ENCODE measurements around the gene PNCK.
A peak's percentile ranks its signal among the peaks of the same experiment; 100 is the strongest.

Gene PNCK

DNA sequence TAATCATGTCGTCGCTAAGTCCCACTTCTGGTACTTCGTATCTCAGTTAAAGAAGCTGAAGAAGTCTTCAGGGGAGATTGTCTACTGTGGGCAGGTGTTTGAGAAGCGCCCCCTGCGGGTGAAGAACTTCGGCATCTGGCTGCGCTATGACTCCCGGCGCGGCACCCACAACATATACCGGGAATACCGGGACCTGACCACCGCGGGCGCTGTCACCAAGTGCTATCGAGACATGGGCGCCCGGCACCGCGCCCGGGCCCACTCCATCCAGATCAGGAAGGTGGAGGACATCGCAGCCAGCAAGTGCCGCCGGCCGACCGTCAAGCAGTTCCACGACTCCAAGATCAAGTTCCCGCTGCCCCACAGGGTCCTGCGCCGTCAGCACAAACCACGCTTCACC is 11.3 kb downstream of the PNCK start:
- DNase-seq (ENCODE audit: low read depth in 3 of 3, low spot score in 1 of 3) = peak in 2 of 3 donors; percentile 35 to 44

DNA sequence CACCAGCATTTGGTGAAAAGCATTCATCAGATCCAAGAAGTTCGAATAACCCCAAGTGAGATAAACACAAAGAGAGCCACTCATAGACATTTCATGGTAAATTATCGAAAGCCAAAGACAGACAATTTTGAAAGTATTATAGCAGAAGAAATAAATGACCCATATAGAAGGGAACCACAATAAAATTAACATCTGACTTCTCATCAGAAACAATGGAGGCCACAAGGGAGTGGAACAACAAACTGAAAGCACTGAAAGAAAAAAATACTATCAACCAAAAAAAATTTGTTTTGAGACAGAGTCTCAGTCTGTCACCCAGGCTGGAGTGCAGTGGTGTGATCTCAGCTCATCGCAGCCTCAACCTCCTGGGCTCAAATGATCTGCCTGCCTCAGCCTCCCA is 14.3 kb downstream of the PNCK start:
- no peak for DNase-seq (ENCODE audit: low read depth in 3 of 3, low spot score in 1 of 3)

GRCh38 chrX:153657161-153657560 is 16.5 kb downstream of the PNCK start:
- no peak for DNase-seq (ENCODE audit: low read depth in 3 of 3, low spot score in 1 of 3)

GRCh38 chrX:153653556-153653955 is 20.1 kb downstream of the PNCK start:
- no peak for DNase-seq (ENCODE audit: low read depth in 3 of 3, low spot score in 1 of 3)

- no peak for DNase-seq (ENCODE audit: low read depth in 3 of 3, low spot score in 1 of 3)
These were observed 22.0 kb downstream of the PNCK start for GRCh38 chrX:153651540-153652079.

- no peak for DNase-seq (ENCODE audit: low read depth in 3 of 3, low spot score in 1 of 3)
These were observed 22.7 kb downstream of the PNCK start for GRCh38 chrX:153650959-153651358.

DNA sequence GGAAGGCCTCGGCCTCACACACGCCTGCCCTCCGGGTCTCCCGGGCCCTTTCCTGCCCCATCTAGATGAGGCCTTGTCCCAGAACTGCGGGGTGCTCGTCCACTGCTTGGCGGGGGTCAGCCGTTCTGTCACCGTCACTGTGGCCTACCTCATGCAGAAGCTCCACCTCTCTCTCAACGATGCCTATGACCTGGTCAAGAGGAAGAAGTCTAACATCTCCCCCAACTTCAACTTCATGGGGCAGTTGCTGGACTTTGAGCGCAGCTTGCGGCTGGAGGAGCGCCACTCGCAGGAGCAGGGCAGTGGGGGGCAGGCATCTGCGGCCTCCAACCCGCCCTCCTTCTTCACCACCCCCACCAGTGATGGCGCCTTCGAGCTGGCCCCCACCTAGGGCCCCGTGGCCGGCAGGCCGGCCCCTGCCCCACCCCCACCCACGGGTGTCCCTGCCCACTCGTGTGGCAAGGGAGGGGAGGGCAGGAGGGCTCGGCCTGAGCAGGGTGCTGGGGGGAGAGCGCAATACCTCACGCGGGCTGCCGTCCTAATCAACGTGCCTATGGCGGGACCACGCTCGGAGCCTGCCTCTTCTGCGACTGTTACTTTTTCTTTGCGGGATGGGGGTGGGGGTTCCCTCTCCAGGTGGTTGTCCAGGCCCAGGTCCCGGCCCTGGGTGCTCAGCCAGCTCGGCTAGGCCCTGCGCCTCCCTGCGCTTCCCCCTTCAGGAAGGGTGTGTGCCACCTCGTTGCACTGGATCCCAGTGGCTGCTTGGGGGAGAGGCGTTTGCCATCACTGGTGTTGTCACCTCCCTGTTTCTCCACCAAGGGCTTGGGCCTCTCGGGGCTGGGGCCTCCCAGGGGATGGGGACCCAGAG is 23.5 kb downstream of the PNCK start:
- no peak for DNase-seq (ENCODE audit: low read depth in 3 of 3, low spot score in 1 of 3)

- DNase-seq (ENCODE audit: low read depth in 3 of 3, low spot score in 1 of 3) = no peak
These were observed 24.3 kb downstream of the PNCK start for GRCh38 chrX:153649178-153649914.

DNA sequence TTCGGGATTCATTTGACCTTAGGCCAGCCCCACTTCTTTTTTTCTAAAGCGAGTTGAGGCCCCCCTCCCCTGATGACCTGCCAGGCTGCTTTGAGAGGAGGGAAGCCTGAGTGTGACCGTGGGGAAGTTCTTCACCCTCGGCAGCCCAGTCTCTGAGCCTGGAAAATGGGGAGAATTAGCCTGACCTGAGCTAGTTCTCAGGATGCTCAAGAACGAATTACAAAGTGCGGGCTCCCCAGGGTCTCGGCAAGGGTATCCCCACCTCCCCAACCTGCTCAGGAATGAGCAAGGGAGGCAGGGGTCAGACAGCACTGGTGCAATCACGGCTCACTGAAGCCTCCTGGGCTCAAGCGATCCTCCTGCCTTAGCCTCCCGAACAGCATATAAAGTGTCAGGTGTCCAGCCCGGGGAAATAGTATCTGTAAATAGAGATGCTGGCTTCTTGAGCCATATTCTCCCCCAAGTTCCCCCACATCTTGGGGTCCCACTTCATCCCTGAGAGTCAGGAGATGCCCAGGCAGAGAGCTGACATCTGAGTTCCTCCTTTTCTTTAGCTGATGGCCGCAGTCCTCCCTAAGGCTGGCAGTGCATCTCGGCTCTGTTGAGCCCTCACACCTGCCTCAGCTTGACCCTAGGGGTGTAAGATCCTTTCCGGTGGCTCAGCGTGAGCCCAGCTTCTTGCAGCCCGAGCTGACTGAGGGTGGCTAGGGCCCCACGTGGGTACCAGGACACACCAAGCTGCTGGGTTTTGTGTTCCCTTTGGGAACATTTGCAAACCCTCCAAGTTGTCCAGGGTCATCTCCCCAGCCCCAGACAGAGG is 25.0 kb downstream of the PNCK start:
- DNase-seq (ENCODE audit: low read depth in 3 of 3, low spot score in 1 of 3) = no peak

DNA sequence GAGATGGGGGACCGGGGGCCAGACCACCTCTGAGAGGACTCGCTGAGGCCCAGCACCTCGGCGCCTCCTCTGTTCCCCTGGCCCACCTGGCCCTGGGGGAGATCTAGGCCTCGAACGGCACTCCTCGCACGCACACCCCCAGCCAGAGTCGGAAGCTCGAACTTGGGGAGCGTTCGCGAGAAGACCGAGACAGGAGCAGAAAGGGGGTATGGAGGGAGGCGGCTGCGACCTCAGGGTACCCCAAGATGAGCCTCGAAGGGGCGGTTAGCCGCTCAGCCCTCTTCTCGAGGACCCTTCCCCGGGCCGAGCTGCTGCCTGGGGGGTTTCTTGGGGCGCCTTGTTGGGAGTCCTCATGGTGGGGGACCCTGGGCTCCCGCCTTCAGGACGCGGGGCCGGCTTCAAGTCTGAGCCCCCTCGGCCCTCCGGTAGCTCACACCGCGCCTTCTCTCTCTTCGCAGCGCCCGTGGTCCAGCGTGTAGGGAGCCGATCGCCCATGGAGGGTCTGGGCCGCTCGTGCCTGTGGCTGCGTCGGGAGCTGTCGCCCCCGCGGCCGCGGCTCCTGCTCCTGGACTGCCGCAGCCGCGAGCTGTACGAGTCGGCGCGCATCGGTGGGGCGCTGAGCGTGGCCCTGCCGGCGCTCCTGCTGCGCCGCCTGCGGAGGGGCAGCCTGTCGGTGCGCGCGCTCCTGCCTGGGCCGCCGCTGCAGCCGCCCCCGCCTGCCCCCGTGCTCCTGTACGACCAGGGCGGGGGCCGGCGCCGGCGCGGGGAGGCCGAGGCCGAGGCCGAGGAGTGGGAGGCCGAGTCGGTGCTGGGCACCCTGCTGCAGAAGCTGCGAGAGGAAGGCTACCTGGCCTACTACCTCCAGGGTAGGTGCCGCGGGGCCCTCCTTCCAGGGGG is 25.9 kb downstream of the PNCK start:
- DNase-seq (ENCODE audit: low read depth in 3 of 3, low spot score in 1 of 3) = no peak

DNA sequence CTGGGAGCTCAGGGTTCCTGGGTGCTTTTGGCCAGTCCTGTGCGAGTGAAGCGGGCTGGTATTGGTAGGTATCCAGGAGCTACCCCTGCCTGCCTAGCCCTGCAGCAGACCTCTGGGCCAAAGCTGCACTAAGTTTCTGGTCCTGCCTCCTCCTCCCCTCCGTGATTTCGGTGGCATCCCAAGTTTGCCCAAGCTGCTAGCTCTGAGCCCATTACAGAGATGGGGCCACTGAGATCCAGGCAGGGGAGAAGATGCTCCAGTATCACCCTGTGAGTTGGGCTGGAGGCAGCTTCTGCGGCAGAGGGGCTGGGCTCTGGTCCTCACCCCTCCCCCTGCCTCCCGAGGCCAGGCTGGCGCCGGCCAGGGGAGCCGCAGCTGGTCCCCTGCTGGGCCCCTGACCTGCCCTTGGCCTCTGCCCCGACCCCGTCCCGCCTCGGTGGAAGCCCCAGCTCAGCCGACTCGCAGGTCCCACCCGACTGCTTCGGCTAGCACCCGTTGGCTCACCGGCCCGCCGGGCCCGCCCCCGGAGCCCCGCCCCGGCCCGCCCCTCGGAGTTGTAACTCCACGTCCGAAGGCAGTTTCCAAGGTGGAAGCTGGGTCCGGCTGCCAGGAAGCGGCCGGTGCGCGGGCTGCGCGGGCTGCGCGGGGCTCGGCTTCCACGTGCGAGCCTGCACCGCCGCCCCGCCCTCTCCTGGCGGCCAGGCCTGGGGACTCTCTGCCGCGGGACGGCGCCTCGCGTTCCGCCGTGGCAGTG is 26.8 kb downstream of the PNCK start, which contains the start of gene DUSP9:
TSS of gene DUSP9 (plus strand) at position 584 of the 754 bp plus-strand sequence. CDS start 751 bp downstream, outside the sequence.
- DNase-seq (ENCODE audit: low read depth in 3 of 3, low spot score in 1 of 3) = no peak

- no peak for DNase-seq (ENCODE audit: low read depth in 3 of 3, low spot score in 1 of 3)
These were observed 27.6 kb downstream of the PNCK start for GRCh38 chrX:153645921-153646488.

DNA sequence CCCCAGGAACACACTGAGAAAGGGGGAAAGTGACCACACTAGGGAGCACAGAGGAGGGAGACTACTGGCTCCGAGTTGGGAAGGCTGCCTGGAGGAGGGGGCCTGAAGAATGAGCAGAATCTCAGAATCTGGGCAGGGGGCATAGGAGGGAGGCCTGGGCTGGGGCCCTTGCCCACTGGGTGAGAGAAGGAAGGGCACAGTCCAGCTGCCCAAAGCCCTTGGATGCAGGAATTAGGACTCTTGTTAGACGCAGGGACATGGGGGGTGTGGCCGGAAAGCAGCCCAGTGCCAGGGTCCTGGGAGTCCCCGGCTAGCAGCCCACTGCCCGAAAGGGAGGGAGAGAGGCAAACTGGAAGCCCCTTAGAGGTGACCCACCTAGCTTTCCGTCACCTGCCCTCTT is 28.5 kb downstream of the PNCK start:
- DNase-seq (ENCODE audit: low read depth in 3 of 3, low spot score in 1 of 3) = no peak

DNA sequence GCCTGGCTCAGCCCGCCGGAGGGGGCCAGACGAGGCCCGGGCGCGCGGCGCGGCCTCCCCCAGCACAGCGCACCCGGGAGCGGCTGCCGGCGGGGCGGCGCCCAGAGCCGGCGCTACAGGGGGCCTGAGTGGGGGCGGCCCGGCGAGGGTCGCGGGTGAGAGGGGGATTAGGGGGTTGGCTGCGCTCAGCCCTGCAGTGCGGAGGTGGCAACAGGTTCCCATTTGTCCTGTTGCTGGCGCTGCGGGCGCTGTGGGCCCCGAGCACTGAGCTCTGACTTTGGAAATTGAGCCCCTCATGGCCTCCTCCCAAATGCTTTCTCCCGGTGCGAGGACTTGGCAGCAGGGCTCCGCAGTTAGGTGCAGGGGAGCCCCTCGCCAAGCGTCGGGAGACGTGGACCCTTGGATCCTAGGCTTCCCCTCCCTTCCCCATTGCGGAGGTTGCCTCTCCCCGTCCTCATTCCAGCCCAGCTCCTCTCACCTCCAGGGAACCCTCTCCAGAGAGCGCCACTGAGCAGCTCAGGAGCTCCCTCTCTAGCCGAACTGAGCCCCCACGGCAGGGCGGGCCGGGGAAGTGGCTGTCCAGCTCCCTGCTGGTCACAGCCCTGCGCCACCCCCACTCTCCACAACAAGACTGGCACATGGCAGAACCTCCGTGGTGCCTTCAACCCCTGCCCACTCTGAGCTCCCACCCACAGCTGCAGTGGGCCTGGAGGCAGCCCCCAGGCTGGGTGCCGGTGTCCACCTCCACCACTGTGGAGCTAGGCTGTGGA is 29.1 kb downstream of the PNCK start:
- no peak for DNase-seq (ENCODE audit: low read depth in 3 of 3, low spot score in 1 of 3)

GRCh38 chrX:153643431-153644351 is 29.9 kb downstream of the PNCK start:
- DNase-seq (ENCODE audit: low read depth in 3 of 3, low spot score in 1 of 3) = no peak

DNA sequence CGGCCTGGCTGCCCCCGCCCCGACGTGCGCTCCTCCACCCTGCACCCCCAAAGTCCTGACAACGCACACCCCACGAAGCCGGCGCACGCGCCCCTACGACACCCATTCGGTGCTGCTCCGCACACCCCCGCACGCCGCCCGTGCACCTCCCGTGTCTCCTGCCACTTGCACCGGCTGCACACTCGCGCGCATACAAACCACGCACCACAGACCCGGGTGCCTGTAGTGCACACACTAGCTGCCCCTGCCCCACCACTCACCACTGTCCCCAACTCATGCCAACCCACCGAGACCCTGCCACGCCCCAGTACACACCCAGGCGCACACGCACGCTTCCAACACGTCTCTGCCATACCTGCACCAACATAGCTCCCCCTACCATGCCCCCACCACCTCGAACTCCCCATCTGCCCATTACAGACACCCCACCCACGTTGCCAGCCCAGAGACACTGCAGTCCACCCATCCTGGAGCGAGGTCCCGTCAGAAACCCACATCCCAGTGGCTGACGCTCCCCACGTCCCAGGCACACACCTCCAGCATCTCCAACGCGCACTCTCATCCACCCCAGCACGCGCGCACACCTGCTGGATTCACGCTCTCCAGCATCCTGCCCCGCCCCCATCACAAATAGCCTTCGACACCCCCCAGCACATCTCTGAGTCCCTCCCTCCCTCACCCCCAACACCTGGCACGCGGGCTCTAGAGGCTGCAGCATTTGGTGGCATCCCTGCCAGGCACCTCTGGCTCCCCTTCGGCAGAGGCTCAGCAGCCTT is 30.8 kb downstream of the PNCK start:
- DNase-seq (ENCODE audit: low read depth in 3 of 3, low spot score in 1 of 3) = no peak

Measured in stimulated activated CD4-positive, alpha-beta T cell treated with anti-CD3 and anti-CD28 coated beads, TNF-alpha, amount 100 ng/mL, for 1 hour (primary cell).